ENCODE results near the gene LMAN1L. TPM values are rescaled to one million over a fixed set of nuclear protein-coding genes. Genes with fewer than 3 reads are reported as not detected.

Gene LMAN1L
- polyA plus RNA-seq, 3 donors = 0.08 TPM; not detected in 2

GRCh38 chr15:74817370-74817737, 4.7 kb downstream of the LMAN1L start:
- peaks cover 5 to 22% of the 10 kb centered on the region in 2 donors for H3K4me1 ChIP-seq (ENCODE audit: control insufficient read depth in 1 of 2, insufficient read depth in 2 of 2, low read length in 2 of 2)
- no peak overlapping the region for H3K27ac Mint-ChIP-seq

DNA sequence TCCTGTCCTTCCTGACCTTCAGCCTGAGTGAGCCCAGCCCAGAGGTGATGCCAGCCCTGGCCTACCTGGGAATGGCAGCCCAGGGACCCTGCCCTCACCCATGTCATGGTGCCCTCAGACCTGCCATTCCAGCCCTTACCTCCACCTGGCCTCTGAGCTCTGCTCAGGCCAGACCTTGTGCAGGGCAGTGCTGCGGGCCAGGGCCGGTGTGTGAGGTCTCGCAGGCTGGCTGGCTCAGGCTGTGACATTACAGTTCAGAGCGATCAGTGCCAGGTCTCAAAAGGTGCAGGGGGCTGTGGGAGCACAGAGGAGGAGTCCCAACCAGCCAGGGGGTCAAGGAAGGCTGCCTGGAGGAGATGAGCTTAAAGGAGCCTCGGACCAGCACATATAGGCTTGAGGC, 7.4 kb downstream of the LMAN1L start:
- TF ChIP-seq CTCF (IDR thresholded peaks at IDR 0.05) = no peak
- H2AFZ ChIP-seq (ENCODE audit: insufficient read depth, low read depth, low read length, poor library complexity, severe bottlenecking) = no peak overlapping the region
- H4K20me1 ChIP-seq (ENCODE audit: insufficient read depth, low read length) = no peaks in the 10 kb centered on the region
- no peak overlapping the region for H3K4me3 ChIP-seq (replicated peaks in 1 of 3; ENCODE audit: low read depth in 2 of 3, low read length in 3 of 3)
- 94% methylated on average over 5 of the region's 5 CpGs for WGBS (ENCODE audit: insufficient coverage)
- H3K27me3 ChIP-seq (ENCODE audit: control insufficient read depth in 2 of 2, insufficient read depth in 2 of 2, low read length in 2 of 2) = no peaks in the 10 kb centered on the region
- Mint-ChIP-seq H3K9me3 (peaks cover 0 to 3% (median 0%) of the 10 kb centered on the region in 7 donors), H3K27ac (peak overlapping the region in 4 of 7 donors; percentile 20 to 74 (median 42)), H3K36me3 (no peaks in the 10 kb centered on the region), H3K4me1 (peaks cover 24% of the 10 kb centered on the region), H3K27me3 (ENCODE audit: low read depth in 3 of 3) (peaks cover 7 to 14% (median 10%) of the 10 kb centered on the region in 3 donors), H3K4me3 (no peak overlapping the region)
- peaks cover 5 to 22% of the 10 kb centered on the region in 2 donors for H3K4me1 ChIP-seq (ENCODE audit: control insufficient read depth in 1 of 2, insufficient read depth in 2 of 2, low read length in 2 of 2)
- H3K9ac ChIP-seq (ENCODE audit: insufficient read depth, low read length, poor library complexity, severe bottlenecking) = no peak overlapping the region
- H3K36me3 ChIP-seq (replicated peaks in 1 of 2; ENCODE audit: control insufficient read depth in 1 of 2, insufficient read depth in 2 of 2, low read length in 2 of 2) = no peaks in the 10 kb centered on the region
- H3K27ac ChIP-seq (ENCODE audit: low read depth in 1 of 2, low read length in 2 of 2) = no peak overlapping the region
- DNase-seq = no peak
- H3K4me2 ChIP-seq (replicated peaks; ENCODE audit: extremely low read depth, low read length, poor library complexity, severe bottlenecking) = no peak overlapping the region
- intact Hi-C loops (cut with micrococcal nuclease) = no loop called here
- no peaks in the 10 kb centered on the region for H3K79me2 ChIP-seq (ENCODE audit: insufficient read depth, low read length)
- H3K9me3 ChIP-seq (replicated peaks in 1 of 2; ENCODE audit: control insufficient read depth in 1 of 2, insufficient read depth in 1 of 2, low read length in 2 of 2) = no peaks in the 10 kb centered on the region

More at GRCh38 chr15:74817370-74817737, 4.7 kb downstream of the LMAN1L start:
- Histone ChIP-seq H3K9ac (ENCODE audit: insufficient read depth, low read length, poor library complexity, severe bottlenecking) (no peak overlapping the region), H3K4me3 (replicated peaks in 1 of 3; ENCODE audit: low read depth in 2 of 3, low read length in 3 of 3) (no peak overlapping the region), H3K79me2 (ENCODE audit: insufficient read depth, low read length) (no peaks in the 10 kb centered on the region), H3K36me3 (replicated peaks in 1 of 2; ENCODE audit: control insufficient read depth in 1 of 2, insufficient read depth in 2 of 2, low read length in 2 of 2) (no peaks in the 10 kb centered on the region), H3K27me3 (ENCODE audit: control insufficient read depth in 2 of 2, insufficient read depth in 2 of 2, low read length in 2 of 2) (no peaks in the 10 kb centered on the region), H4K20me1 (ENCODE audit: insufficient read depth, low read length) (no peaks in the 10 kb centered on the region), H3K27ac (ENCODE audit: low read depth in 1 of 2, low read length in 2 of 2) (no peak overlapping the region), H2AFZ (ENCODE audit: insufficient read depth, low read depth, low read length, poor library complexity, severe bottlenecking) (no peak overlapping the region), H3K4me2 (replicated peaks; ENCODE audit: extremely low read depth, low read length, poor library complexity, severe bottlenecking) (no peak overlapping the region), H3K9me3 (replicated peaks in 1 of 2; ENCODE audit: control insufficient read depth in 1 of 2, insufficient read depth in 1 of 2, low read length in 2 of 2) (no peaks in the 10 kb centered on the region)
- DNase-seq = no peak
- Mint-ChIP-seq H3K9me3 (peaks cover 0 to 3% (median 0%) of the 10 kb centered on the region in 7 donors), H3K36me3 (no peaks in the 10 kb centered on the region), H3K4me3 (no peak overlapping the region), H3K27me3 (ENCODE audit: low read depth in 3 of 3) (peaks cover 2 to 7% (median 5%) of the 10 kb centered on the region in 3 donors), H3K4me1 (peaks cover 24% of the 10 kb centered on the region)
- no peak for TF ChIP-seq CTCF (IDR thresholded peaks at IDR 0.05)
- intact Hi-C loops (cut with micrococcal nuclease) = no loop called here
- WGBS (ENCODE audit: insufficient coverage) = 73% methylated on average over 8 of the region's 9 CpGs

All from CD14-positive monocyte (primary cell).